Endothelial cell of umbilical vein (primary cell): Measurements from ENCODE around the gene SDHB. TPM values are rescaled to one million over a fixed set of nuclear protein-coding genes. Genes with fewer than 3 reads are reported as not detected.

Source experiments
- BruUV-seq: library from RNA; stranded (reverse); fragments of 400-500 nt; replicated peaks from 2 replicates; lab custom pipeline; 2021; lab: Mats Ljungman, UMichigan
- CTCF ChIA-PET: fragments of 300-600, 350-600 bp; sonication (Branson Sonifier 250); formaldehyde crosslinking; loops from one replicate; lab custom pipeline; 2021; ENCODE audit warnings: antibody characterized with exemption, inconsistent platforms; lab: Charles Lee
- POLR2A ChIA-PET: fragments of 300-600, 350-600 bp; sonication (Branson Sonifier 250); formaldehyde crosslinking; loops from one replicate; lab custom pipeline; 2021; ENCODE audit warnings: antibody characterized with exemption, inconsistent platforms; lab: Charles Lee
- DNase-seq: peaks from one replicate; pipeline ENCODE4 v3.0.0-alpha.2; 2011; ENCODE audit warnings: low read depth, low spot score
- FAIRE-seq: peaks from 2 replicates; lab custom pipeline; 2011; peaks lifted over from hg19 to GRCh38; lab: Jason Lieb, UNC
- H2AFZ ChIP-seq: 2 replicates; pipeline ENCODE4 v1.6.0; 2012; ENCODE audit warnings: low read depth, low read length, control low read depth, inconsistent platforms
- H3K27ac ChIP-seq: 2 replicates; pipeline ENCODE4 v1.5.1; 2011; ENCODE audit warnings: low read depth, mild to moderate bottlenecking, control low read depth, low read length, moderate library complexity; ENCODE audit not compliant: insufficient read depth
- H3K27me3 ChIP-seq, 2 experiments: 2 replicates each; pipeline versions ENCODE4 v1.6.0 to v1.6.1; 2011; ENCODE audit warnings: low read length in 2 of 2, mixed read lengths in 1 of 2; ENCODE audit not compliant: control insufficient read depth in 2 of 2, insufficient read depth in 2 of 2
- H3K36me3 ChIP-seq, 2 experiments: 2 replicates in 1 of 2; 3 replicates in 1 of 2; pipeline ENCODE4 v1.5.1; 2011; ENCODE audit warnings: low read length in 2 of 2, mild to moderate bottlenecking in 1 of 2, moderate library complexity in 1 of 2; ENCODE audit not compliant: control insufficient read depth in 2 of 2, insufficient read depth in 2 of 2; ENCODE audit errors: extremely low read depth in 1 of 2
- H3K4me1 ChIP-seq: 3 replicates; pipeline ENCODE4 v1.5.1; 2011; ENCODE audit warnings: mild to moderate bottlenecking, low read length; ENCODE audit not compliant: control insufficient read depth, insufficient read depth; ENCODE audit errors: extremely low read depth
- H3K4me2 ChIP-seq: 2 replicates; pipeline ENCODE4 v1.6.1; 2011; ENCODE audit warnings: low read length, control low read depth, mixed read lengths; ENCODE audit not compliant: insufficient read depth
- H3K4me3 ChIP-seq, 3 experiments: fragments of 200-600 bp in 1 of 3; sonication (generic), shearing (Covaris generic) in 1 of 3; replicated peaks in 1 of 3; 2 replicates each; pipeline ENCODE4 v1.5.1; 2011 to 2016; ENCODE audit warnings: control low read depth in 3 of 3, low read length in 3 of 3, mild to moderate bottlenecking in 2 of 3, inconsistent platforms in 1 of 3, low read depth in 1 of 3, moderate library complexity in 1 of 3; ENCODE audit not compliant: insufficient read depth in 1 of 3
- H3K79me2 ChIP-seq: 2 replicates; pipeline ENCODE4 v1.6.0; 2012; ENCODE audit warnings: low read length, inconsistent platforms; ENCODE audit not compliant: control insufficient read depth, insufficient read depth
- H3K9ac ChIP-seq: replicated peaks from 2 replicates; pipeline ENCODE3; 2011; ENCODE audit warnings: low read length, control low read depth; ENCODE audit not compliant: insufficient read depth; ENCODE audit errors: extremely low read depth
- H3K9me1 ChIP-seq: replicated peaks from 3 replicates; pipeline ENCODE4 v1.6.0; 2011; ENCODE audit warnings: mild to moderate bottlenecking, low read length; ENCODE audit not compliant: control insufficient read depth, insufficient read depth; ENCODE audit errors: extremely low read depth
- H3K9me3 ChIP-seq: replicated peaks from 2 replicates; pipeline ENCODE4 v1.5.1; 2012; ENCODE audit warnings: low read length, inconsistent platforms; ENCODE audit not compliant: control insufficient read depth, insufficient read depth
- H4K20me1 ChIP-seq: replicated peaks from 2 replicates; pipeline ENCODE3; 2011; ENCODE audit warnings: mild to moderate bottlenecking, low read length; ENCODE audit not compliant: control insufficient read depth, insufficient read depth; ENCODE audit errors: extremely low read depth
- CTCF ChIP-seq, 2 donors: IDR thresholded peaks; 1 replicate in 1 of 2; 2 replicates in 1 of 2; pipeline ENCODE4 v1.5.1; 2011; ENCODE audit warnings: low read length in 2 of 2, mild to moderate bottlenecking in 2 of 2, moderate library complexity in 2 of 2, control low read depth in 1 of 2, inconsistent platforms in 1 of 2, low read depth in 1 of 2; ENCODE audit not compliant: insufficient read depth in 1 of 2; ENCODE audit errors: extremely low read depth in 1 of 2
- EZH2 ChIP-seq: IDR thresholded peaks from 2 replicates; pipeline ENCODE4 v1.6.1; 2012; ENCODE audit warnings: borderline replicate concordance, low read depth, mild to moderate bottlenecking, moderate library complexity, low read length, inconsistent platforms; ENCODE audit not compliant: severe bottlenecking
- FOS ChIP-seq: IDR thresholded peaks from 2 replicates; pipeline ENCODE4 v1.6.1; 2011; ENCODE audit warnings: mild to moderate bottlenecking, low read length, moderate library complexity, borderline replicate concordance; ENCODE audit not compliant: insufficient read depth
- GATA2 ChIP-seq: IDR thresholded peaks from 2 replicates; pipeline ENCODE4 v1.7.0; 2011; ENCODE audit warnings: low read depth, mild to moderate bottlenecking, moderate library complexity, mixed read lengths, low read length; ENCODE audit not compliant: insufficient read length, insufficient read depth
- JUN ChIP-seq: IDR thresholded peaks from 2 replicates; pipeline ENCODE4 v1.6.1; 2011; ENCODE audit warnings: borderline replicate concordance, low read depth; ENCODE audit not compliant: insufficient read length, insufficient read depth
- MAX ChIP-seq: IDR thresholded peaks from 2 replicates; pipeline ENCODE4 v1.6.1; 2011; ENCODE audit not compliant: insufficient read depth, insufficient read length
- MYC ChIP-seq: IDR thresholded peaks from one replicate; pipeline ENCODE4 v1.6.1; 2011; ENCODE audit warnings: mild to moderate bottlenecking, low read depth, low read length
- POLR2A ChIP-seq: IDR thresholded peaks from 2 replicates; pipeline ENCODE4 v1.6.1; 2012; ENCODE audit warnings: low read depth, mild to moderate bottlenecking, control low read depth, low read length
- POLR2AphosphoS5 ChIP-seq: IDR thresholded peaks from 2 replicates; pipeline ENCODE4 v1.6.1; 2012; ENCODE audit warnings: low read depth, mild to moderate bottlenecking, control low read depth, low read length, moderate library complexity; ENCODE audit not compliant: insufficient read depth
- dilution Hi-C: fragments of 300-500 bp; cut with MboI; formaldehyde crosslinking; loops from one replicate; pipeline ENCODE4 v1.15.0; 2019; ENCODE audit warnings: low sequenced_read_pairs; ENCODE audit not compliant: extremely low pct_ligation_motif_present
- intact Hi-C: fragments of 100-400 bp; cut with micrococcal nuclease; formaldehyde crosslinking; loops from one replicate; pipeline ENCODE4 v1.10.0; 2022
- polyA plus RNA-seq, 4 experiments: library from polyadenylated mRNA; depleted of rRNA in 3 of 4; stranded (reverse) in 3 of 4; unstranded in 1 of 4; fragments of >200 nt; gene quantifications; 2 replicates each; pipeline versions ENCODE4 v1.2.1 to v1.2.3, GENCODE V29; 2011 to 2012; ENCODE audit warnings: missing spikeins in 1 of 4
- total RNA-seq: library from RNA; stranded (reverse); gene quantifications from 2 replicates; pipeline ENCODE4 v1.2.3, GENCODE V29; 2021

SDHB gene
- total and polyA plus RNA-seq, 2 donors (not counting 3 experiments of a cell fraction or from before 2014, with no cell fraction given): 96.2 to 98.1 TPM

GRCh38 chr1:16996845-16997244, 57.0 kb downstream of the SDHB start:
- dilution Hi-C loops (no loop called here), intact Hi-C loops (no loop called here)
- no peaks in the 10 kb centered on the region for H3K9me3 ChIP-seq
- H3K27me3 ChIP-seq: no peaks in the 10 kb centered on the region
- H3K27ac ChIP-seq: no peak overlapping the region
- no peak for FAIRE-seq
- H3K36me3 ChIP-seq: peaks cover 0 to 10% of the 10 kb centered on the region in 2 experiments
- H3K79me2 ChIP-seq: no peaks in the 10 kb centered on the region
- TF ChIP-seq CTCF (IDR thresholded peaks at IDR 0.05; ENCODE audit: extremely low read depth in 1 of 2, insufficient read depth in 1 of 2, low read depth in 1 of 2, low read length in 2 of 2) (no peak), MYC (no peak), JUN (no peak), POLR2A (no peak), POLR2AphosphoS5 (no peak), FOS (no peak), EZH2 (no peak), MAX (no peak), GATA2 (no peak)
- DNase-seq: no peak
- no TSS peak for BruUV-seq
- H2AFZ ChIP-seq: no peak overlapping the region
- ChIA-PET POLR2A (no interaction called here), CTCF (interaction anchor here (1.1 kb wide), 1 partner anchor 20 kb away, joined by 4 read pairs; no protein-coding TSS in a partner anchor)
- no peaks in the 10 kb centered on the region for H3K4me1 ChIP-seq
- H4K20me1 ChIP-seq: no peaks in the 10 kb centered on the region
- H3K4me2 ChIP-seq: no peak overlapping the region
- no peak overlapping the region for H3K4me3 ChIP-seq
- H3K9ac ChIP-seq: no peak overlapping the region
- H3K9me1 ChIP-seq: no peaks in the 10 kb centered on the region
